NB4 (cell line): ENCODE results near the gene SND1.

ENCODE experiments used
- CTCF ChIP-seq: IDR thresholded peaks from one replicate; pipeline ENCODE4 v1.5.1; 2012; ENCODE audit warnings: low read depth, low read length
- POLR2A ChIP-seq: IDR thresholded peaks from 2 replicates; pipeline ENCODE4 v1.6.1; 2011; ENCODE audit warnings: mild to moderate bottlenecking; ENCODE audit not compliant: insufficient read length; ENCODE audit errors: extremely low read depth

- TF ChIP-seq CTCF: no peak
- TF ChIP-seq POLR2A: no peak
Measured at GRCh38 chr7:127680983-127681382, 29.0 kb downstream of the SND1 start.
